HG03378 (cell line): Measurements from ENCODE around the gene CRELD2.

Experiments used
- ATAC-seq: cut with Tn5 transposase; IDR thresholded peaks from one replicate; pipeline ENCODE4 v1.9.1; 2021; ENCODE audit warnings: mild to moderate bottlenecking, moderate library complexity; ENCODE audit not compliant: unreplicated experiment

Gene CRELD2

GRCh38 chr22:49966041-49966773, 47.8 kb downstream of the CRELD2 start:
- ATAC-seq, result no peak

- ATAC-seq, result no peak
Observed at GRCh38 chr22:49966774-49967705, 48.6 kb downstream of the CRELD2 start.

DNA sequence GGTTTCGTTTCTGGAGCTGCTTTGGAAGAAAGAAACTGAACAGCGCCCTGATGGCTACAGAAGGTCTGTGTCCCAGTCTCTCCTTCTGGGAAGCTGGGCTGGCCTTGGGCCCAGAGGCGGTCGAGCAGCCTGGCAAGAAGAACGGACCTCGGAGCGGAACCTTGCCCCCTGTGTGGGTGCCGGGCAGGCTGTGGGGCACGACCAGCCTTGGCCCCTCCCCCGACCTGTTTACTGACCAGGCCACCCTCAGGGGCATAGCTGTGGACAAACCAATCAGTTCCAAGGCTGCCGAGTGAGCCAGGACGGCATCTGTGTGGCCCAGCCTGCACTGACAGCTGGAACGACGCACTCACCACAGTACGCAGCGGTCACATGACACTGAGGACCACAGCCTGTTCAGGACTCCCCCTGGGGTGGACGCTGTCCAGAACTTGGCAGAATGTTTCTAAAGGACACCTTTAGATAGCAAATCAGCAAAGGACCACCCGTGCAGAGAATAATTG, 49.3 kb downstream of the CRELD2 start:
- ATAC-seq, result no peak

DNA sequence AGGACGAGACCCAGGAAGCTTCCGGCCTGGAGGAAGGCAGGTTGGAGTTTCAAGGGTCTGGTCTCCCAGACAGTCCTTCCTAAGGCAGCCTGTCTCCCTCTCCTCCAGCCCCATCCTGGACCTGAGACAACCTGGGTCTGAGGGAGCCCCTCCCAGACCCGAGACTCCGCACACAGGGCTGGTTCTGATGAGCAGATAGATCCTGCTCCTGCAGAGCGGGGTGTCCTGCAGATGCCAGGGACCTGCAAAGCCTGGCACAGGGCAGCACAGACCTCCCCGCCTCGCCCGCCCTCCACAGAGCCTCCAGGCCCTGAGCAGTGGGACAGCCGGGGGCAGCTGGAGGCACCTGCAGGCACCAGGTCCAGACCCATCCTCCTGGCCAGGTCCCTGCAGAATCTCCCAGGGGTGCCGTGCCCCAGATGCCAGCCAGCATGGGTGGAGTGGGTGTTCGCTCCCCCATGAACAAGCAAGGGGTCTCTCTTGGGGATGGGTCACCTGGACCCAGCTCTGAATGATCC, 49.9 kb downstream of the CRELD2 start:
- no peak for ATAC-seq

- ATAC-seq, result no peak
Observed at GRCh38 chr22:49968831-49969661, 50.6 kb downstream of the CRELD2 start.

DNA sequence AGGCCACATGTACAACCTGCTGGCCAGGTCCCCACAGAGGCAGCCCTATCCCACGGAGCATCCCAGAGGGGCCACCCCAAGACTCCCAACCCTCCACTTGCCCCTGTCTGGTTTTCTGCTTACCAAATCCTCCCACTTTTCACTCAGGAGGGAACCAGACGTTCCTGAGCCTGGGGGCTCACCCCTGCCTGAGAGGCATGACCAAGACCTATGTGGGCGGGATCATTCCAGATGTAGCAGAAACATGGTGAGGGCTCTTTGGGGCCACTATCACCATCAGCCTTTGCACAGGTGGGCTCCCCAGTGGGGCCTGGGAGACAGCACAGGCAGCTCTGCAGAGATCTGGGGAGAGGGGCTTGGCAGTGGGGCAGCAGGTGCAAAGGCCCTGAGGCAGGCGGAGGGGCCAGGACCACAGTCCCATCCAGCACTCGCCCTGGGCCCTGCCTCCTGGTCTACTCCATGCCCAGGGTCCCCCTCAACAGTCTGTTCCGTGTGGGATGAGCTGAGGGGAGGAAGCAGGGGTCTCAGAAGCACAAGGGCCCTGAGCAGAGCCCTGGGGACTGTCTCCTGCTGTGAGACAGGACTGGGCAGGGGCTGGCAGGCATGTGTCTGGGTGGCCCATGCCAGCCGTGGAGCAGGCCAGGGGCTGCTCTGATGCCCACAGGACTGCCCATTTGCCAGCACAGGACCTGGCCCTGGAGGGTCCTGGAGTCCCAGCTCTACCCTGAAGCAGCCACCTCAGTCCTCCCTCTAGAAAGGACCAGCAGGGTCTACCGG, 51.5 kb downstream of the CRELD2 start:
- ATAC-seq, result peak; percentile 2

DNA sequence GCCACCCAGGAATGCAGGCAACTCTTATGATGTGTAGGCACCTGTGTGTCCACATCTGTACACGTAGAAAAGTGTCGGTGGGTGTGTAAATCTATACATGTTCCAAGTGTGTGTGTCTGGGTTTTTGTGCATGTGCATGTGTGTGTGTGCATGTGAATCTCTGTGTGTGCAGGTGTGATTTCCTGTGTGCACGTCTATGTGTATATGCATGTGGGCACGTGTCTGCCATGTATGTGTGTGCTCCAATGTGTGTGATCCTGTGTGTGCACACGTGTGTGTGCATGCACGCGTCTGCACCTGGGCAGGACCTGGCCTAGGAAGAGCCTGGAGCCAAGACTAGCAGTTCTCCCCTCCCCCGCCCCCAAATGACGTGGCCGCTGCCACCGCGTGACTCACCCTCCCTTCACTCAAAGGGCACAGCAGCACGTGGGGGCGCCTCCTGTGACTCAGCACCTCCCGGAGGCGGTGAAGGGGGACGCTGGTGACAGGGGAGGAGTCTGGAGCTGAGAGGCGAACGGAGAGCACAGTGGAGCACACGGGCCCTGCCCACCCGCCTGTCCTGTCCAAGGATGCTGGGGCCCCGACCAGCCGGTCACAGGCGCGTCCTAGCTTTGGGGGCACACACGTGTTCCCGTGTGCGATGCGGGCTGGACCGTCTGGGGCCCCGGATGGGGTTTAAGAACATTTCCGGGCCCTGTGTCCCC, 52.2 kb downstream of the CRELD2 start:
- peak; percentile 51 for ATAC-seq

DNA sequence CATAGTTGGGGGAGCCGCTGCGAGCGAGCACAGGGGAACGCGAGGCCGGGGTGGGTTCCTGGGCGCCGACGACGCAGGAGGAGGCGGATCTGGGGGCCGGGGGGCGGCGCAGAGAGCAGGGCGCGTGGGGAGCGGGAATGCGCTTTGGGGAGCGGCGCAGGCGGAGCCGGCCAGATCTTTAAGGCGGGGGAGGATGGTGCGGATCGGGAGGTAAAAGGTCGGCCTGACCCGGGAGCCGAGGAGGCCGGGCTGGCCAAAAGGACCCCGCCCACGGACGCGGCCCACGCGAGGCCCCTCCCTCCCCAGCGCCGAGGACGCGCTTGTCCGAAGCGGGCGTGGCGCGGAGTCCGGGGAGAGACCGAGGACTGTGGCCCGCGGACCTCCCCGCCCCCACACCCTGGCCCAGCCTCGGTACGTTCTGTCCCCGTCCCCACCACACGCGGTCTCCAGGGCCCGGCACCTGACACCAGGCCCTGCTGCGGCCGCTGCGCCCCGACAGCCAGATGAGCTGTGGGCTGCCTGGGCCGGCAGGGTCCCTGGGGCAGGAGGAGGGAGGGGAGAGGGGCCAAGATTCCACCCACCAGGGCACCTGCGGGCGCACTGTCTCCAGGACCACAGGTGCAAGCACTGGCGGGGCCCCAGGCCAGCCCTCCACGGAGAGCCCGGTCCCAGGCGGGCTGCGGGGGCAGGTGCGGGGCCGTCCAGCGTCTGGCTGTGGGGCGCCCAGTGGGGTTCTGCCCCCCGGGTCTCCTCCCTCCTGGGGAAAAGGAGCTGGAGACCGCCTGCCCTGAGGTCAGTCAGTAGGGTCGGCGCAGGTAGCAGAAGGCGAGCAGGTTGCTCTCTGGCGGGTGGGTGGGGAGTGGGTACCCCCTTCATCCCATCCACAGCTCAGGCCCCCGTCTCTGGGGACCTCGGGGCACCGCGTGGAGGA, 53.1 kb downstream of the CRELD2 start:
- ATAC-seq, result peak; percentile 4

GRCh38 chr22:49972163-49973017, 54.0 kb downstream of the CRELD2 start:
- ATAC-seq, result no peak

- ATAC-seq, result no peak
Observed at GRCh38 chr22:49973018-49973961, 54.9 kb downstream of the CRELD2 start.

- ATAC-seq, result no peak
Observed at GRCh38 chr22:49975543-49976389, 57.3 kb downstream of the CRELD2 start.

- ATAC-seq, result no peak
Observed at GRCh38 chr22:49976439-49977175, 58.2 kb downstream of the CRELD2 start.
